SK-N-MC (cell line): ENCODE data around the gene CD70.

Experiments used
- EZH2 ChIP-seq: fragments of 200-600 bp; sonication (generic); IDR thresholded peaks from one replicate; pipeline ENCODE4 v1.6.1; 2017; ENCODE audit warnings: antibody characterized with exemption
- FOXP2 ChIP-seq: optimal IDR thresholded peaks from 2 replicates; pipeline ENCODE3; 2011; ENCODE audit warnings: mild to moderate bottlenecking, moderate library complexity; ENCODE audit not compliant: insufficient read depth; ENCODE audit errors: extremely low read length, control extremely low read depth
- POLR2AphosphoS5 ChIP-seq: IDR thresholded peaks from 2 replicates; pipeline ENCODE4 v1.6.1; 2012; ENCODE audit warnings: mild to moderate bottlenecking, low read depth, low read length, borderline replicate concordance

- TF ChIP-seq POLR2AphosphoS5 (no peak), EZH2 (no peak), FOXP2 (no peak)
Observed at GRCh38 chr19:6613711-6614110, 22.8 kb upstream of the CD70 start.
